HEK293 (cell line): ENCODE results near the gene CD300E.
A peak's percentile ranks its signal among the peaks of the same experiment; 100 is the strongest.

Source experiments
- CTCF ChIA-PET: fragments of 350-600 bp; formaldehyde crosslinking; extraction: SDS; loops from one replicate; lab custom pipeline; 2021; ENCODE audit warnings: antibody characterized with exemption; lab: Yijun Ruan, JAX
- POLR2A ChIA-PET: fragments of 300-600 bp; formaldehyde crosslinking; extraction: SDS; loops from one replicate; lab custom pipeline; 2020; ENCODE audit warnings: antibody characterized with exemption, inconsistent platforms; lab: Yijun Ruan, JAX
- H3K27ac ChIP-seq: fragments of 200-500 bp; sonication (Bioruptor generic); 2 replicates; pipeline ENCODE4 v1.5.1; 2014; ENCODE audit warnings: low read depth, low read length, control low read depth, inconsistent platforms; ENCODE audit errors: extremely low read depth
- H3K36me3 ChIP-seq, 2 experiments: fragments of 200-500 bp in 1 of 2; sonication (Bioruptor generic) in 1 of 2; 1 replicate in 1 of 2; 2 replicates in 1 of 2; pipeline ENCODE4 v1.5.1; 2014 to 2017; ENCODE audit warnings: inconsistent platforms in 2 of 2, low read length in 2 of 2; ENCODE audit not compliant: control insufficient read depth in 2 of 2, insufficient read depth in 1 of 2
- H3K4me1 ChIP-seq: fragments of 200-500 bp; sonication (Bioruptor generic); 2 replicates; pipeline ENCODE4 v1.5.1; 2014; ENCODE audit warnings: mild to moderate bottlenecking, low read length, inconsistent platforms; ENCODE audit not compliant: control insufficient read depth, insufficient read depth
- H3K4me3 ChIP-seq: 2 replicates; pipeline ENCODE4 v1.5.1; 2011; ENCODE audit warnings: low read depth, mild to moderate bottlenecking, control low read depth, low read length, moderate library complexity
- H3K9me3 ChIP-seq: fragments of 200-500 bp; sonication (Bioruptor generic); 2 replicates; pipeline ENCODE4 v1.5.1; 2014; ENCODE audit warnings: low read depth, low read length, inconsistent platforms; ENCODE audit not compliant: control insufficient read depth, insufficient read depth
- CTCF ChIP-seq: fragments of 450-650 bp; formaldehyde crosslinking; IDR thresholded peaks from 2 replicates; pipeline ENCODE4 v1.5.1; 2016; ENCODE audit warnings: missing biosample characterization, missing genetic modification characterization
- GLIS2 ChIP-seq: fragments of 450-650 bp; formaldehyde crosslinking; IDR thresholded peaks from 2 replicates; pipeline ENCODE4 v1.5.1; 2016; ENCODE audit warnings: missing biosample characterization, missing genetic modification characterization
- HOXD13 ChIP-seq: sonication (generic); formaldehyde crosslinking; IDR thresholded peaks from 2 replicates; pipeline ENCODE4 v1.8.0; 2022; ENCODE audit warnings: missing genetic modification reagents, borderline replicate concordance
- KLF1 ChIP-seq: fragments of 450-650 bp; formaldehyde crosslinking; IDR thresholded peaks from 2 replicates; pipeline ENCODE4 v1.5.1; 2016; ENCODE audit warnings: missing biosample characterization, missing genetic modification characterization
- OVOL3 ChIP-seq: fragments of 450-650 bp; formaldehyde crosslinking; IDR thresholded peaks from 2 replicates; pipeline ENCODE4 v1.5.1; 2016; ENCODE audit warnings: missing biosample characterization, missing genetic modification characterization
- ZBTB20 ChIP-seq: fragments of 450-650 bp; formaldehyde crosslinking; IDR thresholded peaks from 2 replicates; pipeline ENCODE4 v1.5.1; 2016; ENCODE audit warnings: missing biosample characterization, missing genetic modification characterization
- ZBTB21 ChIP-seq: fragments of 450-650 bp; formaldehyde crosslinking; IDR thresholded peaks from 2 replicates; pipeline ENCODE4 v1.5.1; 2017; ENCODE audit warnings: missing biosample characterization, missing genetic modification characterization
- ZNF112 ChIP-seq: fragments of 450-650 bp; formaldehyde crosslinking; IDR thresholded peaks from 2 replicates; pipeline ENCODE4 v1.5.0; 2017; ENCODE audit warnings: missing biosample characterization, missing genetic modification characterization
- ZNF184 ChIP-seq: fragments of 450-650 bp; IDR thresholded peaks from 2 replicates; pipeline ENCODE4 v1.5.1; 2018; ENCODE audit warnings: missing biosample characterization, mild to moderate bottlenecking, missing genetic modification characterization
- ZNF24 ChIP-seq: fragments of 450-650 bp; formaldehyde crosslinking; IDR thresholded peaks from 2 replicates; pipeline ENCODE4 v1.5.1; 2016; ENCODE audit warnings: missing biosample characterization, missing genetic modification characterization
- ZNF311 ChIP-seq: fragments of 450-650 bp; formaldehyde crosslinking; IDR thresholded peaks from 2 replicates; pipeline ENCODE4 v1.5.1; 2017; ENCODE audit warnings: missing biosample characterization, missing genetic modification characterization, borderline replicate concordance
- ZNF354C ChIP-seq: fragments of 450-650 bp; formaldehyde crosslinking; IDR thresholded peaks from 2 replicates; pipeline ENCODE4 v1.5.1; 2016; ENCODE audit warnings: missing biosample characterization, missing genetic modification characterization, low read depth, borderline replicate concordance
- ZNF394 ChIP-seq: fragments of 450-650 bp; formaldehyde crosslinking; IDR thresholded peaks from 2 replicates; pipeline ENCODE4 v1.5.1; 2016; ENCODE audit warnings: missing biosample characterization, missing genetic modification characterization, mild to moderate bottlenecking, moderate library complexity, borderline replicate concordance
- ZNF561 ChIP-seq: fragments of 450-650 bp; IDR thresholded peaks from 2 replicates; pipeline ENCODE4 v1.5.1; 2018; ENCODE audit warnings: missing biosample characterization, missing genetic modification characterization, borderline replicate concordance
- ZNF600 ChIP-seq: fragments of 450-650 bp; formaldehyde crosslinking; IDR thresholded peaks from 2 replicates; pipeline ENCODE4 v1.5.1; 2016; ENCODE audit warnings: missing biosample characterization, missing genetic modification characterization
- ZNF621 ChIP-seq: fragments of 450-650 bp; formaldehyde crosslinking; IDR thresholded peaks from 2 replicates; pipeline ENCODE4 v1.5.1; 2017; ENCODE audit warnings: missing biosample characterization, missing genetic modification characterization
- ZNF624 ChIP-seq: fragments of 450-650 bp; formaldehyde crosslinking; IDR thresholded peaks from 2 replicates; pipeline ENCODE4 v1.5.1; 2017; ENCODE audit warnings: missing biosample characterization, missing genetic modification characterization
- ZNF664 ChIP-seq: fragments of 450-650 bp; formaldehyde crosslinking; IDR thresholded peaks from 2 replicates; pipeline ENCODE4 v1.5.1; 2016; ENCODE audit warnings: missing biosample characterization, missing genetic modification characterization
- ZNF692 ChIP-seq: fragments of 450-650 bp; formaldehyde crosslinking; IDR thresholded peaks from 2 replicates; pipeline ENCODE4 v1.5.1; 2016; ENCODE audit warnings: missing biosample characterization, missing genetic modification characterization
- ZNF704 ChIP-seq: fragments of 450-650 bp; formaldehyde crosslinking; IDR thresholded peaks from 2 replicates; pipeline ENCODE4 v1.5.1; 2016; ENCODE audit warnings: missing biosample characterization, missing genetic modification characterization
- ZNF747 ChIP-seq: fragments of 450-650 bp; formaldehyde crosslinking; IDR thresholded peaks from 2 replicates; pipeline ENCODE4 v1.5.1; 2016; ENCODE audit warnings: missing biosample characterization, missing genetic modification characterization
- ZNF768 ChIP-seq: fragments of 450-650 bp; formaldehyde crosslinking; IDR thresholded peaks from 2 replicates; pipeline ENCODE4 v1.5.1; 2018; ENCODE audit warnings: missing biosample characterization, mild to moderate bottlenecking, missing genetic modification characterization
- ZSCAN18 ChIP-seq: fragments of 450-650 bp; formaldehyde crosslinking; IDR thresholded peaks from 2 replicates; pipeline ENCODE4 v1.5.1; 2016; ENCODE audit warnings: missing biosample characterization, missing genetic modification characterization
- ZSCAN5A ChIP-seq: fragments of 450-650 bp; formaldehyde crosslinking; IDR thresholded peaks from 2 replicates; pipeline ENCODE4 v1.5.1; 2016; ENCODE audit warnings: missing biosample characterization, missing genetic modification characterization
- TF ChIP-seq, protein P1 (sequence below): fragments of 450-650 bp; formaldehyde crosslinking; IDR thresholded peaks from 2 replicates; pipeline ENCODE4 v1.5.1; 2016; ENCODE audit warnings: missing biosample characterization, missing genetic modification characterization
- TF ChIP-seq, protein P2 (sequence below): fragments of 450-650 bp; formaldehyde crosslinking; IDR thresholded peaks from 2 replicates; pipeline ENCODE4 v1.5.1; 2016; ENCODE audit warnings: missing biosample characterization, missing genetic modification characterization

CD300E gene

GRCh38 chr17:74569020-74570003 lies 54.2 kb downstream of the CD300E start:
- Histone ChIP-seq H3K9me3 (no peaks in the 10 kb centered on the region), H3K27ac (no peak overlapping the region), H3K4me1 (no peaks in the 10 kb centered on the region), H3K4me3 (no peak overlapping the region), H3K36me3 (no peaks in the 10 kb centered on the region)
- CTCF ChIA-PET = interaction anchor here (0.7 to 0.8 kb wide), 3 partner anchors 27 to 176 kb away, joined by 3 to 5 read pairs (median 3); no protein-coding TSS in a partner anchor
- POLR2A ChIA-PET = interaction anchor here (0.6 kb wide), 1 partner anchor 207 kb away, joined by 3 read pairs; the partner anchor contains the start of gene NAT9
- TF ChIP-seq ZNF24 (tag by site-specific recombination) (no peak), ZNF600 (tag by site-specific recombination) (peak; percentile 69), ZNF692 (tag by site-specific recombination) (no peak), ZNF621 (tag by site-specific recombination) (0 out of 2 replicates have a peak, but pooled peaks have one; percentile 21), ZNF624 (no peak), GLIS2 (tag by site-specific recombination) (no peak), CTCF (tag by site-specific recombination) (no peak), KLF1 (tag by site-specific recombination) (no peak), ZNF184 (tag by site-specific recombination) (no peak), HOXD13 (no peak), ZBTB20 (tag by site-specific recombination) (peak; percentile 21; the same call in 1 of the 2 replicates), ZSCAN18 (tag by site-specific recombination) (no peak), ZNF561 (tag by site-specific recombination) (no peak), ZNF311 (tag by site-specific recombination) (no peak), ZNF768 (no peak), ZNF354C (tag by site-specific recombination) (no peak), OVOL3 (tag by site-specific recombination) (no peak), ZNF747 (0 out of 2 replicates have a peak, but pooled peaks have one; percentile 22), ZSCAN5A (no peak), ZNF112 (tag by site-specific recombination) (no peak), ZNF704 (tag by site-specific recombination) (no peak), ZNF394 (tag by site-specific recombination) (no peak), ZNF664 (no peak), ZBTB21 (peak; percentile 83)
- TF ChIP-seq, protein P1, sequence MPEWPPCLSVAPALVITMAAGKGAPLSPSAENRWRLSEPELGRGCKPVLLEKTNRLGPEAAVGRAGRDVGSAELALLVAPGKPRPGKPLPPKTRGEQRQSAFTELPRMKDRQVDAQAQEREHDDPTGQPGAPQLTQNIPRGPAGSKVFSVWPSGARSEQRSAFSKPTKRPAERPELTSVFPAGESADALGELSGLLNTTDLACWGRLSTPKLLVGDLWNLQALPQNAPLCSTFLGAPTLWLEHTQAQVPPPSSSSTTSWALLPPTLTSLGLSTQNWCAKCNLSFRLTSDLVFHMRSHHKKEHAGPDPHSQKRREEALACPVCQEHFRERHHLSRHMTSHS (tag by site-specific recombination) = no peak
- TF ChIP-seq, protein P2, sequence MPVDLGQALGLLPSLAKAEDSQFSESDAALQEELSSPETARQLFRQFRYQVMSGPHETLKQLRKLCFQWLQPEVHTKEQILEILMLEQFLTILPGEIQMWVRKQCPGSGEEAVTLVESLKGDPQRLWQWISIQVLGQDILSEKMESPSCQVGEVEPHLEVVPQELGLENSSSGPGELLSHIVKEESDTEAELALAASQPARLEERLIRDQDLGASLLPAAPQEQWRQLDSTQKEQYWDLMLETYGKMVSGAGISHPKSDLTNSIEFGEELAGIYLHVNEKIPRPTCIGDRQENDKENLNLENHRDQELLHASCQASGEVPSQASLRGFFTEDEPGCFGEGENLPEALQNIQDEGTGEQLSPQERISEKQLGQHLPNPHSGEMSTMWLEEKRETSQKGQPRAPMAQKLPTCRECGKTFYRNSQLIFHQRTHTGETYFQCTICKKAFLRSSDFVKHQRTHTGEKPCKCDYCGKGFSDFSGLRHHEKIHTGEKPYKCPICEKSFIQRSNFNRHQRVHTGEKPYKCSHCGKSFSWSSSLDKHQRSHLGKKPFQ = peak; percentile 6; the same call in 1 of the 2 replicates
